Spleen (tissue), 7 donors: Measurements from ENCODE around the gene ADPGK.
"Not testable (repeated sequence)": the region's sequence is repeated elsewhere in the genome, so short reads cannot be mapped to it uniquely, and the experiment has no call there.

Experiments used
- CTCF ChIP-seq, 11 experiments: fragments of 200-600 bp in 7 of 11; fragments of 450-650 bp in 4 of 11; sonication (generic) in 4 of 11; IDR thresholded peaks in 8 of 11; conservative IDR thresholded peaks in 3 of 11; 1 replicate in 7 of 11; 2 replicates in 4 of 11; pipeline versions ENCODE4 v1.4.0 to v1.8.0; 2016 to 2021; ENCODE audit warnings: antibody characterized with exemption in 11 of 11, inconsistent platforms in 4 of 11, mild to moderate bottlenecking in 1 of 11
- POLR2AphosphoS5 ChIP-seq, 3 donors: sonication (generic); formaldehyde crosslinking; IDR thresholded peaks; one replicate each; pipeline ENCODE4 v1.5.1; 2017; ENCODE audit warnings: antibody characterized with exemption in 3 of 3
- donor health status: DM: no; HTN: no; CAD: no; lungs with moderate emphysema.
- donor health status: DM: no; HTN: no; CAD: no.
- donor health status: DM: no; HTN: no; CAD: no.

DNA sequence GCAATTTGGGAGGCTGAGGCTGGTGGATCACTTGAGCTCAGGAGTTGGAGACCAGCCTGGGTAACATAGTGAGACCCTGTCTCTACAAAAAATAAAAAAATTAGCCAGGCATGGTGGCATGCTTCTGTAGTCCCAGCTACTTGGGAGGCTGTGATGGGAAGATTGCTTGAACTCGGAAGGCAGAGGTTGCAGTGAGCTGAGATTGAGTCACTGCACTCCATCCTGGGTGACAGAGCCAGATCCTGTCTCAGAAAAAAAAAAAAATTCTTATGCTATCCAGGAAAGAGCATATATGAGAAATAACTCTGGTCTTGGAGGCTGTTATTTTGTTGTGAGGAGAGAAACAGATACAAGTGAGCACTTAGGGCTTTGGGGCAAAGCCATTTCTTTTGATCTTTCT, 55.3 kb downstream of the ADPGK start:
- TF ChIP-seq CTCF (IDR thresholded peaks at IDR 0.05 in 8 of 11, conservative IDR thresholded peaks at IDR 0.05 in 3 of 11); POLR2AphosphoS5 (IDR thresholded peaks at IDR 0.05): not testable (repeated sequence)
